Erythroblast (primary cell): ENCODE measurements around the gene MRGPRD.

Source experiments
- GATA1 ChIP-seq: IDR thresholded peaks from 2 replicates; pipeline ENCODE4 v1.6.1; 2011; ENCODE audit warnings: low read depth, mild to moderate bottlenecking, control low read depth, low read length, moderate library complexity
- POLR2A ChIP-seq: IDR thresholded peaks from 2 replicates; pipeline ENCODE4 v1.6.1; 2011; ENCODE audit warnings: mild to moderate bottlenecking, low read length

- TF ChIP-seq POLR2A (no peak), GATA1 (no peak)
Observed at GRCh38 chr11:69024509-69024908, 43.7 kb upstream of the MRGPRD start.
